H1 (cell line): ENCODE measurements around the gene ALDH7A1. TPM values are rescaled to one million over a fixed set of nuclear protein-coding genes. Genes with fewer than 3 reads are reported as not detected.

Experiments used
- CTCF ChIA-PET: fragments of 300-600 bp; sonication (Branson Sonifier 250); formaldehyde crosslinking; loops from one replicate; lab custom pipeline; 2021; ENCODE audit not compliant: partially characterized antibody; lab: Charles Lee
- POLR2A ChIA-PET: fragments of 300-600 bp; sonication (Branson Sonifier 250); formaldehyde crosslinking; loops from one replicate; lab custom pipeline; 2021; ENCODE audit warnings: inconsistent platforms; ENCODE audit not compliant: partially characterized antibody; lab: Charles Lee
- DNase-seq, 2 experiments: peaks; one replicate each; pipeline versions ENCODE4 v3.0.0 to v3.0.0-alpha.2; 2010 to 2022; ENCODE audit warnings: low spot score in 2 of 2, low read depth in 1 of 2, mixed read lengths in 1 of 2
- FAIRE-seq: peaks from 2 replicates; lab custom pipeline; 2011; peaks lifted over from hg19 to GRCh38; lab: Jason Lieb, UNC
- H2AFZ ChIP-seq: 2 replicates; pipeline ENCODE4 v1.8.1; 2012; ENCODE audit warnings: low read length, inconsistent platforms
- H2AK5ac ChIP-seq: 2 replicates; pipeline ENCODE4 v1.6.1; 2013; ENCODE audit warnings: low read depth, low read length
- H2BK120ac ChIP-seq: replicated peaks from 2 replicates; pipeline ENCODE3; 2013; ENCODE audit warnings: low read depth, low read length, inconsistent platforms
- H2BK12ac ChIP-seq: 2 replicates; pipeline ENCODE4 v1.6.1; 2013; ENCODE audit warnings: low read depth, low read length
- H2BK15ac ChIP-seq: 2 replicates; pipeline ENCODE4 v1.6.1; 2013; ENCODE audit warnings: low read length
- H2BK20ac ChIP-seq: 2 replicates; pipeline ENCODE4 v1.6.1; 2013; ENCODE audit warnings: low read length
- H2BK5ac ChIP-seq: 2 replicates; pipeline ENCODE4 v1.6.1; 2013; ENCODE audit warnings: low read depth, low read length
- H3K14ac ChIP-seq: 2 replicates; pipeline ENCODE4 v1.6.1; 2013; ENCODE audit warnings: inconsistent platforms; ENCODE audit not compliant: insufficient read length
- H3K18ac ChIP-seq: 2 replicates; pipeline ENCODE4 v1.6.1; 2013; ENCODE audit warnings: low read length; ENCODE audit errors: extremely low read depth
- H3K23ac ChIP-seq: 2 replicates; pipeline ENCODE4 v1.6.1; 2013; ENCODE audit warnings: inconsistent platforms; ENCODE audit not compliant: insufficient read length
- H3K23me2 ChIP-seq: 2 replicates; pipeline ENCODE4 v1.6.1; 2013; ENCODE audit warnings: low read depth, low read length
- H3K27ac ChIP-seq: 2 replicates; pipeline ENCODE4 v1.6.1; 2011; ENCODE audit warnings: low read depth, low read length, inconsistent platforms
- H3K27me3 ChIP-seq, 4 experiments: replicated peaks in 1 of 4; 1 replicate in 1 of 4; 2 replicates in 3 of 4; pipeline versions ENCODE4 v1.6.1 to v1.8.1; 2011 to 2013; ENCODE audit warnings: low read length in 3 of 4, mild to moderate bottlenecking in 3 of 4, inconsistent platforms in 2 of 4, mixed read lengths in 2 of 4, moderate library complexity in 1 of 4; ENCODE audit not compliant: control insufficient read depth in 3 of 4, insufficient read depth in 3 of 4; ENCODE audit errors: extremely low read depth in 1 of 4
- H3K36me3 ChIP-seq, 4 experiments: 2 replicates each; pipeline versions ENCODE4 v1.6.1 to v1.8.1; 2011 to 2013; ENCODE audit warnings: mild to moderate bottlenecking in 4 of 4, low read length in 3 of 4, moderate library complexity in 2 of 4, control low read depth in 1 of 4, inconsistent platforms in 1 of 4; ENCODE audit not compliant: insufficient read depth in 4 of 4, control insufficient read depth in 2 of 4
- H3K4ac ChIP-seq: replicated peaks from 2 replicates; pipeline ENCODE3; 2013; ENCODE audit warnings: low read length, low read depth, mixed read lengths, inconsistent platforms; ENCODE audit not compliant: insufficient read length
- H3K4me1 ChIP-seq, 4 experiments: replicated peaks in 1 of 4; 1 replicate in 1 of 4; 2 replicates in 3 of 4; pipeline versions ENCODE4 v1.6.1 to v1.8.1; 2011 to 2013; ENCODE audit warnings: low read length in 3 of 4, inconsistent platforms in 2 of 4, mixed read lengths in 1 of 4; ENCODE audit not compliant: insufficient read depth in 4 of 4, control insufficient read depth in 3 of 4
- H3K4me2 ChIP-seq, 2 experiments: 2 replicates each; pipeline versions ENCODE4 v1.6.1 to v1.8.1; 2011 to 2013; ENCODE audit warnings: low read depth in 2 of 2, low read length in 2 of 2, control low read depth in 1 of 2, inconsistent platforms in 1 of 2, mild to moderate bottlenecking in 1 of 2; ENCODE audit not compliant: insufficient read depth in 1 of 2
- H3K4me3 ChIP-seq, 4 experiments: fragments of 200-600, 300-600 bp in 1 of 4; sonication (generic), shearing (Covaris generic), sonication (Bioruptor Twin) in 1 of 4; 2 replicates each; pipeline versions ENCODE4 v1.5.1 to v1.8.1; 2011 to 2016; ENCODE audit warnings: low read length in 4 of 4, low read depth in 3 of 4, control low read depth in 2 of 4, inconsistent platforms in 2 of 4, mild to moderate bottlenecking in 2 of 4, mixed read lengths in 1 of 4, moderate library complexity in 1 of 4; ENCODE audit not compliant: insufficient read depth in 2 of 4; ENCODE audit errors: extremely low read depth in 1 of 4
- H3K56ac ChIP-seq: replicated peaks from 2 replicates; pipeline ENCODE3; 2013; ENCODE audit warnings: low read depth, mild to moderate bottlenecking, mixed read lengths, low read length, inconsistent platforms; ENCODE audit not compliant: insufficient read length
- H3K79me1 ChIP-seq: 2 replicates; pipeline ENCODE4 v1.6.1; 2013; ENCODE audit warnings: low read depth, low read length, control low read depth
- H3K79me2 ChIP-seq, 2 experiments: 2 replicates each; pipeline versions ENCODE4 v1.6.1 to v1.8.1; 2012 to 2013; ENCODE audit warnings: low read length in 2 of 2, mild to moderate bottlenecking in 2 of 2, inconsistent platforms in 1 of 2; ENCODE audit not compliant: insufficient read depth in 2 of 2, control insufficient read depth in 1 of 2
- H3K9ac ChIP-seq, 4 experiments: replicated peaks in 1 of 4; 1 replicate in 1 of 4; 2 replicates in 3 of 4; pipeline versions ENCODE4 v1.6.1 to v1.8.1; 2011 to 2013; ENCODE audit warnings: low read depth in 3 of 4, low read length in 3 of 4, control low read depth in 2 of 4, mild to moderate bottlenecking in 2 of 4, moderate library complexity in 2 of 4, inconsistent platforms in 1 of 4; ENCODE audit errors: extremely low read depth in 1 of 4
- H3K9me3 ChIP-seq, 2 experiments: 2 replicates each; pipeline versions ENCODE4 v1.6.1 to v1.8.1; 2012 to 2013; ENCODE audit warnings: mild to moderate bottlenecking in 2 of 2, moderate library complexity in 2 of 2, control low read depth in 1 of 2, inconsistent platforms in 1 of 2, low read depth in 1 of 2, low read length in 1 of 2, mixed read lengths in 1 of 2; ENCODE audit not compliant: insufficient read depth in 2 of 2
- H4K20me1 ChIP-seq, 2 experiments: replicated peaks in 1 of 2; 2 replicates each; pipeline versions ENCODE3 to v1.8.1; 2011 to 2013; ENCODE audit warnings: inconsistent platforms in 2 of 2, low read length in 2 of 2, mild to moderate bottlenecking in 1 of 2; ENCODE audit not compliant: insufficient read depth in 2 of 2, control insufficient read depth in 1 of 2
- H4K5ac ChIP-seq: 2 replicates; pipeline ENCODE4 v1.6.1; 2013; ENCODE audit warnings: low read length, low read depth, mixed read lengths, inconsistent platforms; ENCODE audit not compliant: insufficient read length
- H4K8ac ChIP-seq: 2 replicates; pipeline ENCODE4 v1.8.0; 2013; ENCODE audit warnings: mild to moderate bottlenecking, moderate library complexity, low read length, inconsistent platforms; ENCODE audit not compliant: insufficient read depth; ENCODE audit errors: extremely low read depth
- H4K91ac ChIP-seq: replicated peaks from 2 replicates; pipeline ENCODE3; 2013; ENCODE audit warnings: low read length, mixed read lengths, inconsistent platforms; ENCODE audit not compliant: insufficient read length
- ASH2L ChIP-seq: fragments of 200-600, 300-600 bp; sonication (generic); IDR thresholded peaks from one replicate; pipeline ENCODE4 v1.7.1; 2017; ENCODE audit warnings: low read length
- BCL11A ChIP-seq, 2 experiments: IDR thresholded peaks; one replicate each; pipeline ENCODE4 v1.6.1; 2011; ENCODE audit warnings: low read depth in 2 of 2, low read length in 2 of 2, mild to moderate bottlenecking in 2 of 2
- CBX5 ChIP-seq: fragments of 300-800, 300-1000 bp; sonication (generic); IDR thresholded peaks from 2 replicates; pipeline ENCODE4 v1.7.1; 2016; ENCODE audit warnings: antibody characterized with exemption, low read length, low read depth
- CBX8 ChIP-seq: fragments of 300-800, 300-1000 bp; sonication (generic); IDR thresholded peaks from 2 replicates; pipeline ENCODE4 v1.7.1; 2016; ENCODE audit warnings: low read depth, low read length, borderline replicate concordance
- RBBP5 ChIP-seq: IDR thresholded peaks from 2 replicates; pipeline ENCODE4 v1.7.1; 2012; ENCODE audit warnings: low read depth, mild to moderate bottlenecking, inconsistent platforms, low read length, moderate library complexity, borderline replicate concordance
- RFX5 ChIP-seq: IDR thresholded peaks from 2 replicates; pipeline ENCODE4 v1.6.1; 2011; ENCODE audit warnings: low read depth, low read length, improper control_type of control experiment, borderline replicate concordance
- TAF1 ChIP-seq: IDR thresholded peaks from 2 replicates; pipeline ENCODE4 v1.6.1; 2011; ENCODE audit warnings: mild to moderate bottlenecking, low read depth, low read length
- TEAD4 ChIP-seq: IDR thresholded peaks from 2 replicates; pipeline ENCODE4 v1.6.1; 2012; ENCODE audit warnings: low read depth, low read length, inconsistent platforms, mixed read lengths
- WGBS, 2 experiments: shearing (Covaris generic) in 1 of 2; methylation state at CpG; one replicate each; pipeline versions ENCODE4 v1.1.6 to v1.1.7; 2013 to 2015; ENCODE audit warnings: low lambda C conversion rate in 2 of 2, mixed read lengths in 2 of 2, inconsistent platforms in 1 of 2, low coverage in 1 of 2, missing lambda C conversion rate in 1 of 2; ENCODE audit not compliant: insufficient replicate concordance in 2 of 2, insufficient coverage in 1 of 2, insufficient read length in 1 of 2; ENCODE audit errors: extremely low coverage in 1 of 2, missing lambda C conversion rate in 1 of 2; 5-methylcytosine and 5-hydroxymethylcytosine counted together
- polyA plus RNA-seq, 7 experiments: library from polyadenylated mRNA; depleted of rRNA in 3 of 7; stranded (reverse) in 5 of 7; unstranded in 2 of 7; fragments of >200 nt in 5 of 7; fragments of 200-250 nt in 2 of 7; gene quantifications; 1 replicate in 5 of 7; 2 replicates in 1 of 7; 4 replicates in 1 of 7; pipeline versions ENCODE4 v1.2.1 to v1.2.3, GENCODE V29; 2011 to 2013; ENCODE audit warnings: missing spikeins in 2 of 7, mixed read lengths in 2 of 7
- total RNA-seq: library from RNA; stranded (reverse); fragmentation: NEBNext Ultra II Directional; extraction: Animal tissue kit (Norgen Biotek cat#: 25700); gene quantifications from 2 replicates; pipeline ENCODE4 v1.2.1, GENCODE V29; 2021

The ALDH7A1 gene
- total and polyA plus RNA-seq, 2 of the 8 experiments (the other 6 are each of a cell fraction or from before 2014, with no cell fraction given), result 99.6 to 225 TPM

DNA sequence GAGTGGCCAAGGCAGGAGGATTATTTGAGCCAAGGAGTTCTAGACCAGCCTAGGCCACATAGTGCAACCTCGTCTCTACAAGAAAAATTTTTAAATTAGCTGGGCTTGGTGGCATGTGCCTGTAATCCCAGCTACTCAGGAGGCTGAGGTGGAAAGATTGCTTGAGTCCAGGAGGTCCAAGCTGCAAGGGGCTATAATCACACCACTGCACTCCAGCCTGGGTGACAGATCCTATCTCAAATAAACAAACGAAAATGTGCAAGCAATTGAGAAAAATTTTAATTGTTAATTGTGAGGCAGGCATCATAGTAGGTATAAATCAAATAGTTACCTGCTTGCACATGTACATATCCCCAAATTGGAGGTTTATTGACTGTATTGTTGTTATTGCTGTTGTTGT, 15.3 kb downstream of the ALDH7A1 start:
- Histone ChIP-seq H3K56ac (no peak overlapping the region), H2BK5ac (no peak overlapping the region), H4K5ac (no peak overlapping the region), H3K79me1 (no peaks in the 10 kb centered on the region), H3K79me2 (no peaks in the 10 kb centered on the region), H3K23me2 (no peaks in the 10 kb centered on the region), H4K20me1 (no peaks in the 10 kb centered on the region), H3K36me3 (peaks cover 27 to 87% (median 66%) of the 10 kb centered on the region in 4 experiments), H3K4me3 (no peak overlapping the region), H3K27ac (no peak overlapping the region), H2BK12ac (no peak overlapping the region), H4K91ac (no peak overlapping the region), H3K4me1 (no peaks in the 10 kb centered on the region), H3K4me2 (no peak overlapping the region), H3K18ac (no peak overlapping the region), H3K27me3 (no peaks in the 10 kb centered on the region), H2BK15ac (no peak overlapping the region)
- no peak for FAIRE-seq
- CTCF ChIA-PET, result interaction anchor here (1.0 to 1.9 kb wide), 5 partner anchors 10 to 285 kb away, joined by 4 to 12 read pairs (median 4); partner anchors contain the start of genes ALDH7A1 and PHAX
- TF ChIP-seq CBX8, result no peak
- TF ChIP-seq TEAD4, result no peak
- TF ChIP-seq ASH2L, result no peak
- TF ChIP-seq RBBP5, result no peak
- no peak for TF ChIP-seq CBX5
- TF ChIP-seq TAF1, result no peak
- TF ChIP-seq RFX5, result no peak
- TF ChIP-seq BCL11A (IDR thresholded peaks at IDR 0.05; ENCODE audit: low read depth in 2 of 2, low read length in 2 of 2), result no peak
- TF ChIP-seq, all 59 proteins: peak for 0
- Histone ChIP-seq H3K14ac (no peak overlapping the region), H3K9ac (no peak overlapping the region), H4K8ac (no peak overlapping the region), H3K23ac (no peak overlapping the region), H2AK5ac (no peak overlapping the region), H2BK120ac (no peak overlapping the region), H2BK20ac (no peak overlapping the region), H2AFZ (no peak overlapping the region), H3K9me3 (no peaks in the 10 kb centered on the region), H3K4ac (no peak overlapping the region)
- WGBS, 2 experiments, result 90% methylated on average over 2 of the region's 2 CpGs; no CpG with 5 or more reads in 1 of the 2 experiments
- no peak for DNase-seq
- POLR2A ChIA-PET, result interaction anchor here (0.7 to 3.1 kb wide), 7 partner anchors 10 to 87 kb away, joined by 3 to 12 read pairs (median 7); partner anchors contain the start of gene ALDH7A1
